DMS153 (cell line): ENCODE measurements around the gene TYMP.
"Not testable (repeated sequence)": the region's sequence is repeated elsewhere in the genome, so short reads cannot be mapped to it uniquely, and the experiment has no call there.

Experiments used
- DNase-seq: peaks from one replicate; lab custom pipeline; 2025; lab: John Stamatoyannopoulos, UW

TYMP gene

DNA sequence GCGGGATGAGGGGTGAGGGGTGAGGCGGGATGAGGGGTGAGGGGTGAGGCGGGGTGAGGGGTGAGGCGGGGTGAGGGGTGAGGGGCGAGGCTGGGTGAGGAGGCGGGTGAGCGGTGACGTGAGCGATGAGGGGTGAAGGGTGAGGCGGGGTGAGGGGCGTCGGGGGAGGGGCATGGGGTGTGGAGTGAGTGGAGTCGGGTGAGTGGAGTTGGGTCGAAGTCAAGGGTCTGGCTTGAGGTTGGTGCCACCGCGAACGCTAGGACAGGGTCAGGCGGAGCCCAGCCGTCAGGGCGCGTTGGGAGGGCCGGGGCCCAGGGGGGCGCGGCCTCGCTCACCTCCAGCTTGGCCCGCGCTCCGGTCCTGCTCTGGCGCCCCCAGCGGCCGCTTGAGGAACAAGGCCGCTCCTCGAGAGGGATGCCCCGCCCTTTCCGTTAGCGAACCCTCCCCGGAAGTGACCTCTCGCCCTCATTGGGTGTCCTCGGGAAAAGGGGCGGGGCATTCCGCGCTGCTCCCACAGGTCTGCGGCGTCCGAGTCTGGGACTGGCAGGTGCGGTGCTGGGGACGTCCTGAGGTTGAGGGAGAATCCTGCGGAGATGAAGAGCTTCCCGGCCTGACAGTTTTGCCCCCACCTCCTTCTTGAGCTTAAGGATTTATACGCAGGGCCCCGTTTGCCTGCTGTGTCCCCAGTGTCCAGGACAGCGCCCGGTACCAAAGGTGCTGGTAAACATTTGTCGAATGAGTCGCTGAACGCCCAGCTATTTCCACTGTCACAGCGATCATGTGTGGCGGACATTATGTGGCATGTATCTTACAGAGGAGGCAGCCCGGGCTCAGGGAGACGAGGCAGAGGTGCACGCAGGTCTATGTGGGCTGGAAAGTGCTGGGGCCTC lies 33.0 kb upstream of the TYMP start, which contains the start of gene SYCE3:
SYCE3 (minus strand) TSS at position 397 of the 890 bp plus-strand sequence. CDS start 6,514 bp downstream, outside the sequence.
- peak; percentile 92 for DNase-seq

DNA sequence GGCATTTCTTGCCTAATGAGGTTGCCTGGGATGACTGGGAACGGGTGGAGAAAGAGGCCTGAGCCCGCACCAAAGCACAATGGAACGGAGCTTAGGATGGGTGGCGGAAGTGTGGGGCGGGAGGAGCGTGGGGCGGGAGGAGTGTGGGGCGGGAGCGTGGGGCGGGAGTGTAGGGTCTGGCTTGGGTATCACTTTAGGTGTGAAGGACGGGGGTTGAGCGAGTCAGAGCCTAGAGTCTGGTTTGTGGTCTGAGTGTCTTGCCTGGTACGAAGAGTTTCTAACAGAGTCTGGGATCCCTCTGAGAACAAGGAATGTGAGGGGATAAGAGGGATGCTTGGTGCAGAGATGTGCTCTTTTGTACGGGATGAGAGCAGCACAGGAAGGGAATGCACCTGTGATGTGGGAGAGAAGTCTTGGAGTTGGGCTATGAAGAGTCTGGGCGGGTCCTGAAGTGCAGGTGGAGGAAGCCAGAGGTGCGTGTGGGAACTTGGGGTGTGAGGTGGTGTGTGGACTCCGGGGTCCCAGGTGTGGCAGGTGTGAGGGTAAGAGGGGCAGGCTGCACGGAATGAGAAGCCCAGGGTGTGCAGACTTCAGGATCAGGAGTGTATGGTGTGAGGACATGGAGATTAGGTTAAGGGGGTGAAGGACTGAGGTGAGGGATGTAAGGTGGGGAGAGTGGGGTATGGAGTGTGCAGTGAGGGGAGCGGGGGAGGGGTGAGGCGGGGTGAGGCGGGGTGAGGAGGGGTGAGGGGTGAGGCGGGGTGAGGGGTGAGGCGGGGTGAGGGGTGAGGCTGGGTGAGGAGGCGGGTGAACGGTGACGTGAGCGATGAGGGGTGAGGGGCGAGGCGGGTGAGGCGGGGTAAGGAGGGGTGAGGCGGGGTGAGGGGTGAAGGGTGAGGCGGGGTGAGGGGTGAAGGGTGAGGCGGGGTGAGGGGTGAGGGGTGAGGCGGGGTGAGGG lies 31.9 kb upstream of the TYMP start:
- no peak for DNase-seq

DNA sequence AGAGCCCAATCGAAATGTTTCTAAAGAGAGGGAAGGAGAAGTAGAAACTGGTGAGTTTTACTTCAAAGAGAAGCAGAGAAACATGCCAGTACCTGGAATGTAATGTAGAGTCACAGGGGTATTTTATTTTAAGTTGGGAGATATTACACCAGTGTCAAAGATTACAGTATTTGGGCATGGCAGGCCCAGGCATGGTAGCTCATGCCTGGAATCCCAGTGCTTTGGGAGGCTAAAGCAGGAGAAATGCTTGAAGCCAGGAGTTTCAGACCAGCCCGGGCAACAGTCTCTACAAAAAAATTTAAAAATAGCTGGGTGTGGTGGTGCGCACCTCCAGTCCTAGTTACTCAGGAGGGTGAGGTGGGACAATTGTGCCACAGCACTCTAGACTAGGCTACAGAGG lies 30.2 kb upstream of the TYMP start:
- DNase-seq: no peak

DNA sequence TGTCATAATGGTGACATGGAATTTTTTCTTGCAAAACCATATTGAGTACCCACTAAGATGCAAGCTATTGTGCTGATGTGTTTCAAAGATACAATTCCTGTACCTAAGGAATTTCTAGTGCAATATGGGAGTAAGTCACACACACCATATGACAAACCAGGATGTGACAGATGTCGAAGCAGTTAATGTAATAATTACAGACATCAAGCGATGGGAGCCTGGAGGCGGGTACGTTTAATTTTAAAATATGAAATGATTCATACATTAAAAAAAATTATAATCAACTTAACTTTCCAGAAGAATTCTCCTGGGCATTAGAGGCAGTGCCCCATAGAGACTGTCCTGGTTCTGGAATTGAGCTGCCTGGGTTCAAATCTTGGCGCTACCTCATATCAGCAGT lies 26.9 kb upstream of the TYMP start:
- DNase-seq: no peak

DNA sequence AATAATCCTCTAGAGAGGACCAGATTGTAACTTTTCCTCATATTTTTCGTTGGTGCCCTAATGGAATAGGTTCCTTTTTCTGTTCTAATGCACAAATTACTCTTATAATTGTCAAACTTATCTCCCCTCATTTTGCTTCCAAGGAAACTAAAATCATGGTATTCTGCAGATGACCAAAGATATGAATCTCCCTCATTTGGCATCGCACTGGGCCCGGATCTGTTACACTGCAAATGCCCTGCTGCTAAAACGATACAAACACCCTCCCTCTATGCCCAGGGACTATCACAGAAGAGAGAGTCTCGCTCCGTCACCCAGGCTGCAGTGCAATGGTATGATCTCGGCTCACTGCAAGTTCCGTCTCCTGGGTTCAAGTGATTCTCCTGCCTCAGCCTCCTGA lies 23.5 kb upstream of the TYMP start:
- no peak for DNase-seq

DNA sequence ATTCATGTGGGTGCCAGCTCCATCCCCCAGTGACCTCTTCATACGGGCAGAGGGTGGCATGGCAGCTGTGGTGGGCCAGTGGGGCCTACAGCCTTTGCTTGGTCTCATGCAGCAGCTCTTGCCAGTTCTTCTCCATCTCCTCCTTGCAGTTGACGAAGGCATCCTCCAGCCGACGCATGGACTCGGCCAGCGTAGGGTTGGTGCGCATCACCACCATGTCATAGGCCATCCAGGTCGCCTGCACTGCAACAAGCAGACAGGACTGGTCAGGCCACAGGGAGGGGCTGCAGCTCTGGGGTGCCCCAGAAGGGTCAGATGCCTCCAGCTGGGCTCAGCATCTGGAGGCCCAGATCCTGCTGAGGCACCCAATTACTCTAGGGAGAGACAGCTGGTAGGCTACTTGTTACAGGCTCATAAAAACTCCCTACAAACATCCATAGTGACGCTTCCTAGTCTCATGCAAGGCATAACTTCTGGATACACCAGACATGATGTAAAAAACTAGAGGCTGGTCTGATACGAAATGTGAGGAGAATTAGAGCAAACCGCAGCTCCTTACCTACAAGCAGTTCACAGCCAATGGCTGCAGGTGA lies 21.4 kb upstream of the TYMP start:
- no peak for DNase-seq

DNA sequence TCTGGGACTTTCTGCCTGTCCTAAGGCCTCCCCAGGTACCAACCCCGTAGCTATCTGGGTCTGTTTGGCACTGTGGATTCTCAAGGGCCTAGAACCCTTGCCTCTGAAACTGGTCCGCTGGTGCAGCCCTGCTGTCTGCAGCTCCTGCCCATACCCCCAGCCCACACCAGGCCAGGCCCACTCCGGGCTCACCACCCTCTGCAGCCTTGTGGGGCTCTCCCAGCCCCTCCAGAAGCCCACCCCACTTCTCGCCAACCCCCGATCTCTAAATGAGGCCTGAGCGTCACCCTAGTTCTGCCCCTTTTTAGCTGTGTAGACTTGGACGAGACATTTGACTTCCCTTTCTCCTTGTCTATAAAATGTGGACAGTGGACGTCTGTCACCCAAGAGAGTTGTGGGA lies 20.6 kb upstream of the TYMP start:
- no peak for DNase-seq

DNA sequence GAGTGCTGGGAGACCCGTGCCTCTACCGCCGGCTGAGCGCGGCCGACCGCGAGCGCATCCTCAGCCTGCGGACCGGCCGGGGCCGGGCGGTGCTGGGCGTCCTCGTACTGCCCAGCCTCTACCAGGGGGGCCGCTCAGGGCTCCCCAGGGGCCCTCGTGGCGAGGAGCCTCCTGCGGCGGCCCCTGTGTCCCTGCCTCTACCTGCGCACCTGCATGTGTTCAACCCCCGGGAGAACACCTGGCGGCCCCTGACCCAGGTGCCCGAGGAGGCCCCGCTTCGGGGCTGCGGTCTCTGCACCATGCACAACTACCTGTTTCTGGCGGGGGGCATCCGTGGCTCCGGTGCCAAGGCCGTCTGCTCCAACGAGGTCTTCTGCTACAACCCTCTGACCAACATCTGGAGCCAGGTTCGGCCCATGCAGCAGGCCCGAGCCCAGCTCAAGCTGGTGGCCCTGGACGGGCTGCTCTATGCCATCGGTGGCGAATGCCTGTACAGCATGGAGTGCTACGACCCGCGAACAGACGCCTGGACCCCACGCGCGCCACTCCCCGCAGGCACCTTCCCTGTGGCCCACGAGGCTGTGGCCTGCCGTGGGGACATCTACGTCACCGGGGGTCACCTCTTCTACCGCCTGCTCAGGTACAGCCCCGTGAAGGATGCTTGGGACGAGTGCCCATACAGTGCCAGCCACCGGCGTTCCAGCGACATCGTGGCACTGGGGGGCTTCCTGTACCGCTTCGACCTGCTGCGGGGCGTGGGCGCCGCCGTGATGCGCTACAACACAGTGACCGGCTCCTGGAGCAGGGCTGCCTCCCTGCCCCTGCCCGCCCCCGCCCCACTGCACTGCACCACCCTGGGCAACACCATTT lies 19.3 kb upstream of the TYMP start:
- DNase-seq: no peak

DNA sequence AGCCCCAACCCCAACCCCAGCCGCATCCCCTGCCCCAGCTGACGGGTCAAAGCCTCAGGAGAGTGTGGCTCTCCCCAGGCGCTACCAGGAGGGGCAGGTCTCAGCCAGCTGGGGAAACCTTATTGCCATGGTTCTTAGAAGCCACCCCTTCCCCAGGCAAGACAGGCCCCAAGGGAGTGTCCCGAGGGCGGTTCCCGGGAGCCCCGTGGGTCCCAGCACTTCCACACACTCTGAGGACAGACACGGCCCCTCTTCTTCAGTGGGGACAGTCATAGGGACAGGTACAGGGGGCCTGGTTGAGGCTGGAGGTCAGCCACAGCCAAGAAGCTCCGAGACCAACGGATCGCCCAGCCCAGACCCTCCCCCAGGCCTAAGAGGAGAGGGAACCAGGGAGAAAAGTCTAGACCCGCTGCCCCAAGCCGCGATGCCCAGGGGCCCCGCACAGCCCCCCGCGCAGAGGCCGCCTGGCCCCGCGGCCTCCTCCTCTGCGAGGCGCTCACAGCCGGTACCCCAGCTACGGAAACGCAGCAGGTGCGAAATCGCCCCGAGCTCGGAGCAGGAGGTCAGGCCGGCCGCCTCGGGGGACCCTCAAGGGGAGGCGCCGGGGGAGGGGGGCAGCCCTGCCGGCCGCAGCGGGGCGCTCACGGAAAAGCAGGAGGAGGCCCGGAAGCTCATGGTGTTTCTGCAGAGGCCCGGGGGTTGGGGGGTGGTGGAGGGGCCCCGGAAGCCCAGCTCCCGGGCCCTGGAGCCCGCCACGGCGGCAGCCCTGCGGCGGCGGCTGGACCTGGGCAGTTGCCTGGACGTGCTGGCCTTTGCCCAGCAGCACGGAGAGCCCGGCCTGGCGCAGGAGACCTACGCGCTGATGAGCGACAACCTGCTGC lies 18.5 kb upstream of the TYMP start:
- DNase-seq: no peak

DNA sequence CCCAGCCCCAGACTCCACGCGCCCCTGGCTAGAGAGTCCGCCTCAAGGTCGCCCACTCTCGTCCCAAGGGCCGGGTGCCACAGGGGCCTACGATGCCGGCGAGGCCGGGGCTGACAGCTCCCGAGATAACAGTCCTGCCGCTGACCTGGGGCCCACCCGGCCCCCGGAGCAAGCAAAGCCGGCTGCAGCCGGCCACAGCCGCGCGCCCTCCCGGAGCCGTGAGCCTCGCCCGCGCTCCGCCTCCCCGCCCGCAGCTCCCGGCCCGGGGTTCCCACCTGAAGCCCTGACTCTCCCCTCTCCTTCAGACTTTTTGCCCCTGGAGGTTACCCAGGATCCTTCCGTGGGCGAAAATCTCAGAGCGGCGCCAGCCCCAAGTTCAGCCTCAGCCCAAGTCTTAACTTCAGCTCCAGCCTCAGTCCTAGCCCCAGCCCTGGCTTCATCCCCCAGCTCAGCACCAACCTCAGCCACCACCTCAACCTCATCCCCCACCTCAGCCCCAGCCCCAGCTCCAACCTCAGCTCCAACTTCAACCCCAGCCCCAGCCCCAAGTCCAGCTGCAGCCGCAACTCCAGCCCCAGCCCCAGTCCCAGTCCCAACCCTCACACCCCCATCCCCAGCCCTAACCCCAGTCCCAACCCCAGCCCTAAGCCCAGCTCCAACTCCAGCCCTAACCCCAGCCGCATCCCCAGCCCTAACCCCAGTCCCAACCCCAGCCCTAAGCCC lies 17.6 kb upstream of the TYMP start:
- no peak for DNase-seq

DNA sequence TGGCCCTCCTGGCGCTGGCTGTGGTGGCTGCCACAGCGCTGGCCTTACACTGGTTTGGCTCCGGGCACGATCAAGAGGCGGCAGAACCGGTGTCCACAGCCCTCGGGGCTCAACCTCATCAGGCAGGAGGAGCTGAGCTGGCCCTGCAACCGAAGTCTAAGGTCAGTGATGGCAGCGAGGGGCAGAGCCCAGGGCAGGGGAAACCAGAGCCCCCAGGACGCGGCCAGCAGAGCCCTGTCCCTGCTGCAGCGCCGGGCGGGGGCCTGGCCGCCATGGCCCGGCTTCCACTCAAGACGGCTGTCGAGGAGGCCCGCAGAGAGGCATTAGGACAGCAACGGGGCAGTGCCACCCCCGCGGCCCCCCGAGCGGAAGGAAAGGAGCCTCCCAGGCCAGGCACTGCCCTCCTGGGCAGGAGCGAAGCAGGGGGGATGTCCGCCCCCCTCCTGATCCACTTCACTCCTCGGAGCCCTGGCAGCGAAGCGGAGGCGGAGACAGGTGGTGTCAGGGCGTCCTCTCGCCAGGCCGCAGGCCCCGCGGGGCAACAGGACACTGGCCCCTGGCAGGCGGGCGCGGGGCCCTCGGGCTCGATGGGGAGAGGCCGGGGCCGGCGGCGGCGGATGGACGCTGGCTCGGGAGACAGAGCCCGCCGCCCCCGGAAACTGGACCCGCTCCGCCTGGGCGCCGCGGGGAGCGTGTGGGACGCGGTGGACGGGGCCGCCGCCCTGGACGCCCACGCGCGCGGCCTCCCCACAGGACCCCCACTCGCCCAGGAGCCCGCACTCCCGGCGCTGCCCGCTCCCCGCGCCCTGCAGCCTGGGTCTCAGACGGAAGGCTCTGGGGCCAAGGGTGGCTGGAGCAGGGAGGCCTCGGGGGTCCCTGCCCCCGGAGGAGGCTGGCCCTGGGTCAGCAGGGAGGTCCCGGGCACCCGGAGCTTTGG lies 16.8 kb upstream of the TYMP start:
- no peak for DNase-seq

DNA sequence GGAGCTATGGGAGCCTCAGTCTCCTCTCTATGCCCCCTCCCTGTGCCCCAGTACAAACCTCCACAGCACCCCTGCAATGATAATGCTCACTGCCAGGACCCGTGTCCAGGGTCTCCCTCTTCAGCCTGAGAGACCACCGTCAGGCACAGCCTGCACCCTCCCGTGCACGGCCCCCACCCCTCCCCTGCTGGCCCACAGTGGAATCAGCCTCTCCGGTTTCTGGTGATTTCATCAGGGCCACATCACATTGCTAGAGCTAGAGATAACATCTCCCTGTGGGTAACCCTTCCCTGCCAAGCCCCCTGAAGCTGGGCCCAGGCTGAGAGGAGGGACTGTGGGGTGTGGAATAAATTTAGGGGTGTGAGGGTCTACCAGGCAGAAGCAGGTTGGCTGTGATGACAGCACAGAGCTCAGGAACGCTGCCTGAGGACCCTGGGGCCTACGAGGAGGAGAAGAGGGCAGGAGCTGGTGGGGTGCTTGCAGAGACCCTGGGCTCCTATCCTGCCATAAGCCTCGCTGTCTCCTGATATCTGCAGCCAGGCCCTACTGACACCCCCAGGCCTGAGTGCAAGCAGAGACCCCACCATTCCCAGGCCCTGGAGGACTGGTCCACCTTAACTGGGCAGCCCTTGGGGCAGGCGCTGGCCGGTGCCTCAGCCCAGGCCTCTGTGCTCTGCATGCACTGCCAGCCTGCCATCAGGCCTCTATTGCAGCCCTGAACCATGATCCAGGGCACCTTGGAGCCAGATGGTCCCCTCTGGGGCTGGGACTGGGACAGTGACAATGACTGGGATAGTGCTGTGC lies 15.9 kb upstream of the TYMP start, which contains the start of gene KLHDC7B:
KLHDC7B (plus strand) TSS at position 378 of the 804 bp plus-strand sequence; CDS start at position 723, 345 bp downstream.
- no peak for DNase-seq

DNA sequence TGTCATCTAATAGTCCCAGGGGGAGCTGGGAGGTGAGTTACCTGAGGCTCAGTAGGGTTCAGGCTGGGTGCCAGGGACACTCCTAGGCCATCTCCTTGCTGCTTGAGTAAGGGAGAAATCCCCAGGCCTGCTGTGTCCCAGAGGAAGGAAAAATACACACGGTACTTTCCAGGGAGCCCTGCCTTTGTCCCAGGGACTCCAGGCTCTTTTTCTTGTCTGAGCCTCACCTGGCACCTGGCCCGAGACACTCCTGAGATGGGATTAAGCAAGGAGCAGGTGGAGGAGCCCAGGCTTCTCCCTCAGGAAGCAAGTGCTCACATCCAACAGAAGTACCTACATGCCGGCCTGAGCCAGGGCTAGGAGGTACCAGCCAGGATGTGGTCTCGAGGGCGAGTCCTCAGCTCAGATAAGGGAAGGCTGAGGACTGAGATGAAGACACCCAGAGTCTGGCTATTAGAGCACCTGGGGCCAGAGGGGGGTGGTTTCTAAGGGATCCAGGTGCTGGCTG lies 15.0 kb upstream of the TYMP start:
- DNase-seq: no peak

DNA sequence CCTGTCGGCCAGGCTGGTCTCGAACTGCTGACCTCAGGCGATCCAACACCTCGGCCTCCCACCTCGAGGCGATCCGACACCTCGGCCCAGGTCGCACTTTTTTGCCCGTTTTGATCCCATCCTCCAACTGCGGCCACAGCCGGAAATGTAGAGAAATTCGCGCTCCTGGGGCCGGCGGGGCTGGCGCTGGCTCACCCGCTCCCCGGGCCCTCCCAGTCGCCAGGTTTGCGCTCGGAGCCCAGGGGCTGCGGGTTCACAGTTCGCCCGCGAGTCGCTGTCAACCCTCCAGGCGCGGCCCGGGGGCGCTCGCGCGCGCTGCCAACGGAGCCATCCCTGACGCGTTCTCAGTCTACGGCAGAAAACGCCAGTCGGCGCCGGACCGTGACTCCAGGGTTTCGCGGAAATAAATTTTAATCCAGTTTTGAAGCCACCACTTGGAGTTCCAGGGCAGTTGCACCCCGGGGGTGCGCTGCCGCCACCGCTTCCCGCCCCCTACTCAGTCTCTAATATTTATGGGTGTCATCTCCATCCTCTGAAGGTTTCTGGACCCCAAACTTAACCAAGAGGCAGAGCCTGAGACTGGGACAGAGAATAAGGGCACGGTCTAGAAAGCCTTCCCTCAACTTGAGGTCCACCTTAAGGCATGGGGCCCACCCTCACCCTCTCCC lies 14.4 kb upstream of the TYMP start:
- DNase-seq: peak; percentile 68

DNA sequence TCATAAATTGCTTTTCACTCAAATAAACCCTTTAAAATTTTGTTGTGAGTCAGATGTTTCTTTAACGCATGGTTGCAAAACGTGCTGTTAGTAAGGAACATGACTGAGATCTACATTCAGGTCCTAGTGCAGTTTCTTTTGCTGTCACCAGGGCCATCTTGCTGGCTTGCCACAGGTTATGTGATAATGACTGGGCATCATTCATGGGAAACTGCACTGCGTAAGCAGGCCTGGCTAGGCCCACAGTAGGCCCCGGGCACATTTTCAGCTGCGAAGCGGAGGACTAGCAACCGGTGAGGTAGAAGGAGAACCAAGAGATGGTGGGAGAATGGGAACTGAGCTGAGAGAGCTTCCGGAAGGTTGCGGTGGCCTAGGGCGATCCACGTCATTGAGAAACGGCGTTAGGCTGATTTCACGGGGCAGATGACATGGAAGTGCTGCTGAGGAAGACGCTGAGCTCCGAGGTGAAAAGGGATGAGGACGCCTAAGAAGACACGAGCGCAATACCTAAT lies 12.7 kb upstream of the TYMP start:
- DNase-seq: no peak

DNA sequence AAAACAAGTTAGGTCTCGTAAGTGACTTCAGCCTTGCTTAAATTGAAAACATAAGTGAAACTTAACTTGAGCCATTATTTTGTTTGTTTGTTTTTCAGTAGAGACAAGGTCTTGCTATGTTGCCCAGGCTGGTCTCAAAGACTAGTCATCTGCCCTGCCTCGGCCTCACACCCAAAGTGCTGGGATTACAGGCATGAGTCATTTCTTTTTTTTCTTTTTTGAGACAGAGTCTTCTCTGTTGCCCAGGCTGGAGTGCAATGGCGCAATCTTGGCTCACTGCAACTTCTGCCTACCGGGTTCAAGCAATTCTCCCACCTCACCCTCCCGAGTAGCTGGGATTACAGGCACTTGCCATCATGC lies 11.8 kb upstream of the TYMP start:
- DNase-seq: not testable (repeated sequence)

DNA sequence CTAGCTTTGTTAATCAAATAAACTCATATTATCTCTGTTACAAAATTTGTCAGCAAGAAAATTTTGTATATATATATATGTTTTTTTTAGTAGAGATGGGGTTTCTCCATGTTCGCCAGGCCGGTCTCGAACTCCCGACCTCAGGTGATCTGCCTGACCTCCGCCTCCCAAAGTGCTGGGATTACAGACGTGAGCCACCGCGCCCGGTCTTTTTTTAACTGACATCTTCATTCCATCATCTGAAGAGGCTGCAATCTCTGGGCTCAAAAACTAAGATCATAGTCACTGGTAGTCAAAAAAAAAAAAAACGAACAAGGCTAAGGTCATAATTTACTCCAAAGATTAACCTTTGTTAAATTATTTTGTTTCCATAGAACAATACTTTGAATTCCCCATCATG lies 10.6 kb upstream of the TYMP start:
- no peak for DNase-seq
